ENCODE data around the gene SYT7.

Gene SYT7

DNA sequence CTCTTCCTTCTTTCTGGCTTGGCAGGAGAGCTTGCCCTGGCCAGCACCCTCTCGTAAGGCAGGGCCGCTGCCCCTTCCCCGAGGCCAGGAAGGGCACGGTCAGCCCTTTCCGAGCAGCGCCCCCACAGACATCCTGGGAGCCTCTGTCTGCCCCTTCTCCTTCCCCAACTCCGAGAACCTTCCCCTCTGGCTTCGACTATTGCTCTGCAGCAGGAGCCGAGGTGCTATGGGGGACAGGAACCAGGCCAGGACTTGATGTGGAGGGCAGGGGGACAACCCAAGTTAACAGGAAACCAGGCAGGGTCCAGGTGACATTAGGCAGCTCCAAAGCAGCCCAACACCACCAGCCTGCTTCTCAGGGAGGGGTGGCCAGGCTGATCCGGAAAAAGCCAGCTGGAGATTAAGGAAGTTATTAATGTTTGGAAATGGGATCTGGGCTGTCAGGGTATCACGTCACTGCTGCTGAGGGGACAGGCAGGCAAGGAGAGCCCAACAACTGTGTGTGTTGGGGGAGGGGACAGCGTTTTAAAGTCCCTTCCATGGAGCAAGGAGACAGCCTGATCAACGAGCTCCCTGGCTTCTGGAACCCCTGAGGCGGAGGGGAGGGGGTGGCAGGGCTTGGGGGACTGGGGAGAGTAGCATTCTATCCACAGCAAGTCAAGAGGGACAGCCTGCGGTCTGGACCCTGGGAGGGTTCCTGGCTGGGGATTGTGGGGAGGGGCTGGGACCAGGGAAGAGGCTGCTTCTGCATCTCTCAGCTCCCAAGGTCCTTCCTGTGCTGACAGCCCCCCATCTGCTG, 27.3 kb downstream of the SYT7 start:
- DNase-seq (ENCODE audit: low read depth in 2 of 2) = no peak

DNA sequence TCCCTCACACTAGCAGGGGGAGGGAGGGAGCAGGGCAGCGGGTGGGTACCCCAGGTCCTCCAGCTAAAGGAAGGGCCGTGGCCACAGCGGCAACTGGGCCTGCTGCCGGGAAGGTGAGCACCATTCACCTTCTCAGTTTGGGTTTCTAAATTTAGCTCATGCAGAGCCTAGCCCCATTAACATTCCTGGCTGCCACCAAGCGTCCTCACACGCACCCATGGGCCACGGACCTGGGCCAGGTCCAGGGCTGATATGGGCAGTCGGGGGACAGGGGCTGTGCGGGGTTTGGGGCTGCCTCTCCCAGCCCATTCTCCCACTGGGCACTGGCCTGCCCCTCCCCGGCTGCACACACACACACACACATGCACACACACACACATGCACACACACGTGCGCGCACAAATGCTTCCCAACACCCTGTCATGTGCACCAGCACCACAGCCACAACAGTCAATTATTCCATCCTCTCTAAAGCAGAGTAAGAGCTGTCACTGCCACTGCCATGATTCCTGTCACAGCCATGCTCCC, 28.7 kb downstream of the SYT7 start:
- DNase-seq (ENCODE audit: low read depth in 2 of 2) = no peak

- no peak for DNase-seq (ENCODE audit: low read depth in 2 of 2)
Measured at GRCh38 chr11:61551634-61552033, 29.2 kb downstream of the SYT7 start.

- DNase-seq (ENCODE audit: low read depth in 2 of 2) = no peak
Measured at GRCh38 chr11:61550665-61551227, 30.1 kb downstream of the SYT7 start.

DNA sequence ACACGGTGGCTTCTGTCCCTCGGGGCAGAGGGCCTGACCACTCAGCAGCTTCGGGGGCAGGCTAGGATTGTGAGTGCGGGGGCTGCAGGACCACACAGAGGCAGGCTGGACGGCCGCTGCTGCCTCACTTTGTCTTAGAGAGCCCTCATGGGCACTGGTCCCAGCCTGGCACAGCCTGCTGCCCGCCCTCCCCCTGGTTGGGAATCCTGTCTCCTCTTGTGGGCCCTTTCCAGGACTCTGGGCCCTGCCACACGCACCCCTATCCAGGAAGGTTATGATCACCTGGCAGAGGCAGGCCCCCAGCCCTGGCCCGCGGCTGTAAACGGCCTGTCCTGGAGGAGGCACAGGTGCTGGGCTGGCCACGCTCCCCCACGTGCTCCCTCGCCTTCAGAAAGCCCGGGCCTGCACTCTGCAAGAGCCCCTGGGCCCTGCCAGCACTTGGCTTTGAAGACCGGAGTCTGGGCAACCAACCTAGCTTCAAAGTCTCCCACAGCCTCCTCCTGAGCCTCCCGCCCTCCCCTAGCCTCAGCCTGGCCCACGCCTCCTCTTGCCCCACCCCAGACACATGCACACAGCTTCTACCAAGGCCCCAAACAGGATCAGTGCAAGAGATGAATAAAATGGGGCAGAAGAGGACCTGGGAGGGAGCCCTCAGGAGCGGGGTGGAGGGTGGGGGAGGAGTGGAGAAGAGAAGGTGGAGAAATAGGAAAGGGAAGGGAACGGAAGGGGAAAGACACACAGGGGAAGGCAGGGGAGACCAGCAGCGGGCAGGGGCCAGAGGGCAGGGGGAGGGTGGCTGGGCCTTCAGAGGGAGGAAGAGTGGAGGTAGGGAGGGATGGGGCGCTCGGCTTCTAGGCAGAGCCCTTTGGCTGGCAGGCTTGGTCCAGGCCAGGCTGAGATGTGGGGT, 31.0 kb downstream of the SYT7 start:
- DNase-seq (ENCODE audit: low read depth in 2 of 2) = no peak

DNA sequence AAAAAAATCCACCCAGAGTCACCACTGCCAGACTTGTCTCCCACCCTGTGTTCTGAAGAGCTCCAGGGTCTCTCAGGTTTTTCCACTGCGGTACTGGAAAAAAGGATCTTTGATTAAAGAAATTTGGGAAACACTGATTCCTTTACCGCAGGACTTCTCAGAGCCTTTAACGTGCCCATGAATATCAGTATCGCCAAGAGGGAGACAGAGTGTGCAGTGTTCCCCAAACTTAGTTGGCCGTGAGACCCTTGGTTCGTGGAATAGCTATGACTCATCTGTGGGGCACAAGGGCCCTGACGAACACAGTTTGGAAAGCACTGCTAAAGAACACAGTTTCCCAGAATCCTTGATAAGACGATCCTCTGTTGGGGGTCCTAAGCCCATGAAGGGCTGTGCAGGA, 31.7 kb downstream of the SYT7 start:
- no peak for DNase-seq (ENCODE audit: low read depth in 2 of 2)

DNA sequence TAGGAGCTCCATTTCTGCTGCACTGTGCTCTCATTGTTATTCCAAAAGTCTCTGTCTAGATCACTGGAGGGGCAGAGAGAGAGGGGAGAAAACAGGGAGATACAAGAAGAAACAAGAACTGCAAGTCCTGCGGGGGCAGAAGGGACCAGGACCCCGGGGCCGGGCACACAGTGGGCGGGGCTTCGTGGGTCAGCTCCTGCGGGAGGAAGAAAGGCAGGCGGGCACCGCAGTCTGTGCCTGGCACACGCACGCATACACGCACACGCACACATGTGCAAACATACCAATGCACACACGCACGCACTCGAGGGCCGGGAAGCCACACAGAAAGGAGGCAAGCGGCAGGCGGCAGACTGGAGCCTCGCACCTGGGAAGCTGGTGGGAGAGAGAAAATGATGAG, 33.6 kb downstream of the SYT7 start:
- DNase-seq (ENCODE audit: low read depth in 2 of 2) = no peak

DNA sequence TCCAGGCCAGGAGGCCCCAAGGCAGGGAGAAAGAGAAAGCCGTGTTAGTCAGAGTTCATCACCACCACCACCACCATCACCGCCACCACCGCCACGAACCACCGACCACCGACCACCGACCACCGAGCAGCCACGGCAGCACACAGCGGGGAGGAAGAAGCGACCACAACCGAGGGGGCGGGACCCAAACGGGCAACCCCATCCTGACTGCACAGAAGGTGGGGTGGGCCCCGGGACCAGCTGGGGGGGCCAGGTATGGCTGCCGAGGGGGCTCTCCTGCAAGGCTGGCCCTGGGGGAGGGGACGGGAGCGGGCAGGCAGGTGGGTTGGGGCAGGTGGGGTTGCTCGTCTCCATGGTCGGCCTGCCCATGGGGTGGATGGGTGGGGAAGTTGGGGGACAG, 34.2 kb downstream of the SYT7 start:
- DNase-seq (ENCODE audit: low read depth in 2 of 2) = no peak

GRCh38 chr11:61545921-61546320, 35.0 kb downstream of the SYT7 start:
- DNase-seq (ENCODE audit: low read depth in 2 of 2) = no peak

- DNase-seq (ENCODE audit: low read depth in 2 of 2) = no peak
Measured at GRCh38 chr11:61545341-61545740, 35.5 kb downstream of the SYT7 start.

GRCh38 chr11:61544466-61544865, 36.4 kb downstream of the SYT7 start:
- no peak for DNase-seq (ENCODE audit: low read depth in 2 of 2)

- DNase-seq (ENCODE audit: low read depth in 2 of 2) = no peak
Measured at GRCh38 chr11:61543606-61544306, 37.1 kb downstream of the SYT7 start.

GRCh38 chr11:61542705-61543104, 38.2 kb downstream of the SYT7 start:
- DNase-seq (ENCODE audit: low read depth in 2 of 2) = no peak

- DNase-seq (ENCODE audit: low read depth in 2 of 2) = no peak
Measured at GRCh38 chr11:61542024-61542461, 38.8 kb downstream of the SYT7 start.

- DNase-seq (ENCODE audit: low read depth in 2 of 2) = no peak
Measured at GRCh38 chr11:61541598-61541997, 39.3 kb downstream of the SYT7 start.

DNA sequence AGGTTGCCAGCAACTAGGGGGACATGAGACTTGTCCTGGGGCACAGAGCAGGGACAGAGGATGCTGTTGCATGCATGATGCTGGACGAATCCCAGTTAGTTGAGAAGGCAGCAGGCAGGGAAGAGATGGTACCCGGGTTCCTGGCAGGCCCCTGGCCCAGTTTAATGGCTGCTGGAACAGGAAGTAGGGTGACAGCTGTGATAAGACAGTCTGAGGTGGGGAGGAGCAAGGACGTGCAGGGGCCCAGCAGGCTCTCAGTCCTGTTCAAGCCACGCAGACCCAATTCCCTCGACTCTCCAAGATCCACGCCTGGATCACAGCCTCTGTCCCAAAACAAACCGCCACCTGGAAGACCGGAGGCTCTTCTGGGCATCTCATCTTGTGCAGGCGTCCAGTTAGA, 40.3 kb downstream of the SYT7 start:
- no peak for DNase-seq (ENCODE audit: low read depth in 2 of 2)

GRCh38 chr11:61539831-61540357, 41.0 kb downstream of the SYT7 start:
- DNase-seq (ENCODE audit: low read depth in 2 of 2) = no peak

GRCh38 chr11:61539006-61539405, 41.9 kb downstream of the SYT7 start:
- DNase-seq (ENCODE audit: low read depth in 2 of 2) = no peak

- DNase-seq (ENCODE audit: low read depth in 2 of 2) = no peak
Measured at GRCh38 chr11:61538636-61538961, 42.3 kb downstream of the SYT7 start.

GRCh38 chr11:61537326-61537725, 43.5 kb downstream of the SYT7 start:
- no peak for DNase-seq (ENCODE audit: low read depth in 2 of 2)

- no peak for DNase-seq (ENCODE audit: low read depth in 2 of 2)
Measured at GRCh38 chr11:61536676-61537270, 44.1 kb downstream of the SYT7 start.
